GM10248 (cell line): ENCODE measurements around the gene SH3D19.

Experiments used
- CTCF ChIA-PET: fragments of 300-600 bp; sonication (Branson Sonifier 250); formaldehyde crosslinking; extraction: SDS; loops from one replicate; lab custom pipeline; 2021; ENCODE audit warnings: antibody characterized with exemption; lab: Yijun Ruan, JAX
- POLR2A ChIA-PET: fragments of 350-650 bp; sonication (Branson Sonifier 250); formaldehyde crosslinking; extraction: SDS; loops from one replicate; lab custom pipeline; 2020; ENCODE audit warnings: antibody characterized with exemption; lab: Yijun Ruan, JAX
- DNase-seq: peaks from one replicate; pipeline ENCODE4 v3.0.0; 2012; ENCODE audit errors: extremely low spot score
- CTCF ChIP-seq: IDR thresholded peaks from 2 replicates; pipeline ENCODE4 v1.5.1; 2012; ENCODE audit warnings: mild to moderate bottlenecking, low read depth; ENCODE audit errors: extremely low read depth, missing control alignments, control extremely low read depth

SH3D19 gene

GRCh38 chr4:151304226-151304625 lies 21.2 kb downstream of the SH3D19 start:
- DNase-seq: no peak
- TF ChIP-seq CTCF: no peak
- POLR2A ChIA-PET: no interaction called here
- CTCF ChIA-PET: interaction anchor here (1.0 to 2.9 kb wide), 4 partner anchors 10 to 28 kb away, joined by 3 to 8 read pairs (median 4); no protein-coding TSS in a partner anchor

- ChIA-PET CTCF (interaction anchor here (2.9 kb wide), 1 partner anchor 14 kb away, joined by 8 read pairs; no protein-coding TSS in a partner anchor), POLR2A (no interaction called here)
- DNase-seq: no peak
- TF ChIP-seq CTCF: no peak
Observed at GRCh38 chr4:151302432-151302831, 23.0 kb downstream of the SH3D19 start.

GRCh38 chr4:151297170-151297569 lies 28.2 kb downstream of the SH3D19 start:
- no peak for TF ChIP-seq CTCF
- no peak for DNase-seq
- POLR2A ChIA-PET: no interaction called here
- CTCF ChIA-PET: no interaction called here

- ChIA-PET CTCF (interaction anchor here (1.7 kb wide), 1 partner anchor 20 kb away, joined by 5 read pairs; the partner anchor contains the start of gene PRSS48), POLR2A (no interaction called here)
- DNase-seq: no peak
- TF ChIP-seq CTCF: no peak
Observed at GRCh38 chr4:151296227-151296626, 29.2 kb downstream of the SH3D19 start.

GRCh38 chr4:151294833-151295496 lies 30.4 kb downstream of the SH3D19 start:
- no peak for DNase-seq
- POLR2A ChIA-PET: no interaction called here
- CTCF ChIA-PET: interaction anchor here (1.7 kb wide), 1 partner anchor 18 kb away, joined by 5 read pairs; the partner anchor contains the start of gene PRSS48
- TF ChIP-seq CTCF: no peak

GRCh38 chr4:151292038-151292437 lies 33.4 kb downstream of the SH3D19 start:
- TF ChIP-seq CTCF: no peak
- ChIA-PET POLR2A (interaction anchor here (0.7 kb wide), 1 partner anchor 1543 kb away, joined by 3 read pairs; no protein-coding TSS in a partner anchor), CTCF (interaction anchor here (1.1 to 1.6 kb wide), 3 partner anchors 11 to 20 kb away, joined by 3 to 6 read pairs (median 3); no protein-coding TSS in a partner anchor)
- DNase-seq: no peak
